ENCODE measurements around the gene KRT8.
"Not testable (repeated sequence)": the region's sequence is repeated elsewhere in the genome, so short reads cannot be mapped to it uniquely, and the experiment has no call there.

The KRT8 gene

DNA sequence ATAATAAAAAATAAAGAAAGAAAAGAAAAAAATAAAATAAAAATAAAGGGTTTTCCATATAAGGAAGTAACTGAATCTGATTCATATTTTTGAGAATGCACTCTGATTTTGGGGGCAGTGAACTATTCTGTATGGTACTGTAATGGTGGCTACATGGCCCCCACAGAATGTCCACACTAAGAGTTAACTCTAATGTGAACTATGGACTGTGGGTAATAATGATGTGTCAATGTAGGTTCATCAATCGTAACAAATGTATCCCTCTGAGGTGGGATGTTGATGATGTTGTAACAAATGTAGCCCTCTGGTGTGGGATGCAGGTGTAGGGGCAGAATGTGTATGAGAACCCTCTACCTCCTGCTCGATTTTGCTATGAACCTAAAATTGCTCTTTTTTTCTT lies 13.8 kb downstream of the KRT8 start:
- no peak for FAIRE-seq

DNA sequence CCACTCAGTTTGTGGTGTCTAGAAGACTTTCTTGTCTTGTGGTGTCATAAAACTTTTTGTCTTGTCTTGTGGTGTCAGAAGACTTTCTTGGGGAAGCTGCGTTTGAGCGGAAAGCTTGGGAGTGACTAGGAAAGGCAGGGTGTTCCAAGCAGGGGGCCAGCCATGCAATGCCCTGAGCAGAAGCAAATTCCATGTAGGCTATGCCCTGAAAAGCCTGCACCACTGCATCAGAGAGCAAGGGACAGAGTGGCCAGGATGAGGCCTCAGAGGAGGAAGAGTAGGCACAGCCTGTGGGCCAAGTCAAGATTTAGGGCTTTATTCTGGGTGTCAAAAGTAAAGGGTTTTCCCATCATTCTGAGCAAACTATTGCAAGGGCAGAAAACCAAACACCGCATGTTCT lies 14.5 kb downstream of the KRT8 start:
- no peak for FAIRE-seq
- no peak for DNase-seq (ENCODE audit: insufficient read length, low spot score)
- TF ChIP-seq, protein P1, sequence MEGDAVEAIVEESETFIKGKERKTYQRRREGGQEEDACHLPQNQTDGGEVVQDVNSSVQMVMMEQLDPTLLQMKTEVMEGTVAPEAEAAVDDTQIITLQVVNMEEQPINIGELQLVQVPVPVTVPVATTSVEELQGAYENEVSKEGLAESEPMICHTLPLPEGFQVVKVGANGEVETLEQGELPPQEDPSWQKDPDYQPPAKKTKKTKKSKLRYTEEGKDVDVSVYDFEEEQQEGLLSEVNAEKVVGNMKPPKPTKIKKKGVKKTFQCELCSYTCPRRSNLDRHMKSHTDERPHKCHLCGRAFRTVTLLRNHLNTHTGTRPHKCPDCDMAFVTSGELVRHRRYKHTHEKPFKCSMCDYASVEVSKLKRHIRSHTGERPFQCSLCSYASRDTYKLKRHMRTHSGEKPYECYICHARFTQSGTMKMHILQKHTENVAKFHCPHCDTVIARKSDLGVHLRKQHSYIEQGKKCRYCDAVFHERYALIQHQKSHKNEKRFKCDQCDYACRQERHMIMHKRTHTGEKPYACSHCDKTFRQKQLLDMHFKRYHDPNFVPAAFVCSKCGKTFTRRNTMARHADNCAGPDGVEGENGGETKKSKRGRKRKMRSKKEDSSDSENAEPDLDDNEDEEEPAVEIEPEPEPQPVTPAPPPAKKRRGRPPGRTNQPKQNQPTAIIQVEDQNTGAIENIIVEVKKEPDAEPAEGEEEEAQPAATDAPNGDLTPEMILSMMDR (IDR thresholded peaks at IDR 0.05; ENCODE audit: insufficient read depth, missing control alignments) = no peak

More for the DNA sequence above, 13.8 kb downstream of the KRT8 start:
- DNase-seq (ENCODE audit: insufficient read length, low spot score) = no peak
- TF ChIP-seq, protein P1 (IDR thresholded peaks at IDR 0.05; ENCODE audit: insufficient read depth, missing control alignments) = no peak

DNA sequence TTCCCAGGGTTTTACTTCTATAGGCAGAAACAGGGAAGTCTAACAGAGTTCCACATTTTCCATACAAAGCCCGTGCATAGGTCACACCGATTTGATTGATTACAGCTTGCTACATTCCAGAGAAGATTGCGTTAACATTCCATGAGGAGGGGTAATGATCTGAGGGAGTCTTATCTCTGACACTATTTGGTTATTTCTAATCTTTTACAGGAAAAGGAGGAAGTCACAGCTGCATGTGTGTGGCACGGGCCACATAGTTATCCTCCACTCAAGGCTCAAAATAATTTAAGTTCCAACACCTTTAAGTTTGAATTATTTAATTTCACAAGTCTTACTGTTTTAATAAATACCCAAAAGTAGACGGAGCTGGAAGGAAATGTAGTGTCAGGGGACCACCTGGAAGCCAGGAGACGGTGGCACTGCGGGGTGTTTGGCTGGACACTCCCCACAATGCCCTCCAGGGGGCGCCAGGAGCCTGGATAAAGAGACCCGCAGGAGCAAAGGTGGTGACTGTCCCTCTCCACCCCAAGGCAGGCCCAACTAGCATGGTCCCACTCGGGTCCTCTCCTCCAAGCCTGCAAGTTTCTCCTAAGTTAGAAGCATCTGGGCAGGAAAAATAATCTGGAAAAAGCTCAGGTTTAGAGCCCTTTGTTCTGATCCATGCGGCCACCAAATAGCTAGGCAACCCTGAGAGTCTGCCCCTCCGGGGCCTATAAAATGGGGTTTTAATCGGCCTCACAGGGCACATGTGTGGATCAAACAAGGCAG lies 20.2 kb downstream of the KRT8 start:
- DNase-seq (ENCODE audit: insufficient read length, low spot score) (peak; percentile 63), FAIRE-seq (no peak)
- TF ChIP-seq, protein P1 (IDR thresholded peaks at IDR 0.05; ENCODE audit: insufficient read depth, missing control alignments) = peak; percentile 78

DNA sequence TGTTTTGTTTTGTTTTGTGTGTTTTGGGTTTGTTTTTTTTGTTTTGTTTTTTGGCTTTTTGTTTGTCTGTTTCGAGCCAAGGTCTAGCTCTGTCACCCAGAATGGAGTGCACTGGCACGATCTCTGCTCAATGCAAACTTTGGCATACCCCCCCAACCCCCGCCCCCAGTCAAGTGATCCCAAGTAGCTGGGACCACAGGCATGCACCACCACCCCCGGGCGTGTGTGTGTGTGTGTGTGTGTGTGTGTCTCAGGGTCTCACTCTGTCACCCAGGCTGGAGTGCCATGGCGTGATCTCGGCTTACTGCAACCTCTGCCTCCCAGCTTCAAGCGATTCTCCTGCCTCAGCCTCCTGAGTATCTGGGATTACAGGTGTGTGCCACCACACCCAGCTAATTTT lies 24.4 kb downstream of the KRT8 start:
- DNase-seq (ENCODE audit: insufficient read length, low spot score) = not testable (repeated sequence)

DNA sequence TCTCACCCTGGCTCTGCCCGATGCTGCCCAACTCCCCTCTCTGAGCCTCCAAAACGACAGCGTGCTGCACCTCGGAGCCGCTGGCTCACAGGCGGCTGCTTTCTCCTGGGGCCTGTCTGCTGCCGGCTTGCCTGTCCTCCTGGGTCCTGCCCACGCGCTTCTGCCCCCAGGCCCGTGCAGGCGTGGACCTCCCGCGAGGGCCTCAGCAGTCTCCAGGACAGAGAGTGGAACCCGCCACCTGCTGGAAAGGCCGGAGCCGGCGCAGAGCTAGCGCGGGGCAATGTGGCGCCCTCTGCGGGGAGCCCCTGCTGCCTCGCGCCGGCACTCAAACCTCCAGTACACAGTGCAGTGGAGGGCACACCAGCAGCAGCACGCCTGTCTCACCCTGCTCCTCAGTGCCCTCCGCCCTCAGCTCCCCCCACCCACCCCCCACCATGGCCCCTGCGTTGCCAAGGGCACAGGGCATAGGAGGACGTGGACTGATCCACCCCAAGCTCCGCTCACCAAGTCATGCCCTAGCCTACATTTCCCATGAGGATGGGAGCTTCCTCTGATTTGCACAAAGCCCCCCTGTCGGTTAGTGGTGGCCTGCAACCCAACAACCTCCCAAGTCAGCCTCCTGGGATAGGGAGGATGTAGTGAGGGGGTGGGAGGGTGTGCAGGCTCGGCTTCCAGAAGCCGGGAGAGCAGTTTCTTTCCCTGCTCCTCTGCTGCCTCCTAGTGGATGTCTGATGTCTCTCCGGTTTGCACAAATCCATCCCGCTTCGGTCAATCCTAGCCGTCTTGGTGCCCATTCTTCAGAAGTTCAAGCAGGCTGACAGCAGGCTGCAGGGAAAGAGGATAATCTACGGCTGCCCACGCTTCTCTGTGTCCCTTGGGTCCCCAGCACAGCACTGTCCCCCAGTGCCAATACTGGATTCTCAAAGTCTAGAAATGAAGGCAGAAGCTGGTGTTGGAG lies 25.2 kb downstream of the KRT8 start:
- TF ChIP-seq, protein P1 (IDR thresholded peaks at IDR 0.05; ENCODE audit: insufficient read depth, missing control alignments) = peak; percentile 89
- FAIRE-seq (no peak), DNase-seq (ENCODE audit: insufficient read length, low spot score) (peak; percentile 73)

More for the DNA sequence above, 24.4 kb downstream of the KRT8 start:
- not testable (repeated sequence) for FAIRE-seq

DNA sequence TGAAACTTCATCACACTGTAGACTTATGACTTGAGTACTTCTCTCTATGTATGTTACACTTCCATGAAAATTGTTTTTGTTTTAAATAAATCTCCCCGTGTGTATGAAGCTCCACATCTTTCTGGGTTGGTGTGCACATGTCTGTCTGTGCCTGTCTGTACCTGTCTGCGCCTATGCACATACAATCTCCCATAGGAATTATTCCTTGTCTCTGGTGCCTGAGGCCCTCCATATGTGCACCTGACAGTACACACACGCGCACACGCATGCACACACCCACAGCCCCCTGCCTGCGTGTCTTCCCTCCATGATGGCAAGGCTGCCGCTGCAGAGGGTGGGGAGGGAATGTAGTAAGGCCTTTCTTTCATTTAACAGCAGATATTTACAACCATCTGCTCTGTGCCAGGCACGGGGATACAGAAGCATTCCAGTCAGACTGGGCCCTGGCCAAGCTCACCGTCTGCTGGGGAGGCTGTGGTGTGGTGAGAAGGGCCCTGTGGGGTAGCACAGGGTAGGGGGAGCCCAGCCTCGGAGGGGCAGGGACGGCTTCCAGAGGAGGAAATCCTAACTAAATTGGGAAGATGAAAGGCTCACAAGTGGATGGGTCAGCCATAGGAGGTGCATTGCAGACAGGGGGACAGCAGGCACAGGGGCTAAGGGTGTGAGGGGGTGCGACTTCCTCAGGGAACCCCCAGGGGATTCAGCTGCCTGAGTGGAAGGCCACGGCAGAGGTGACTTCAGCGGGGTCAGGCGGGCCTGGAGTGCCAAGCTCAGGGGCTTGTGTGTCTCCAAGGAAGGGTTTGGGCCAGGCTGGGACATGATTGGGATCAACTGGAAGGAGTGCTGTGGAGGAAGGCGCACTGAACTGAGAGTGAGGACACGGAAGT lies 26.1 kb downstream of the KRT8 start:
- no peak for FAIRE-seq
- no peak for DNase-seq (ENCODE audit: insufficient read length, low spot score)
- TF ChIP-seq, protein P1 (IDR thresholded peaks at IDR 0.05; ENCODE audit: insufficient read depth, missing control alignments) = no peak

DNA sequence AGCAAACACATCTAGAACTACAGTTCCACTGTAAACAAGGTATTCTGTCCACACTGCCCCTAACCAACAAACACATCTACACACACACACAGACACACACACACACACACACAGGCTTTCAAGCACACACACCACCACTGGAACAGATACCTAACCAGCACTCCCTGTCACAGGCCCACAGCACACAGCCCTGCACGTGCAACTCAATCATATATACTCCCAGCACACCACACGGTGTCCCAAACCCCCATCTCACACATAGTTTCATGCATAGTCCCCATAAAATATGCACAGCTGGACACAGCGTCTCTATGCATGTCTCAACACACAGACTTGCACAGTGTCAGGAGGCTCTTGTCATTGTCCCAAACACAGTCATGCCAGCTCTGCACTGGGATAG lies 27.6 kb downstream of the KRT8 start:
- no peak for DNase-seq (ENCODE audit: insufficient read length, low spot score)
- FAIRE-seq = no peak
- TF ChIP-seq, protein P1 (IDR thresholded peaks at IDR 0.05; ENCODE audit: insufficient read depth, missing control alignments) = no peak

All from D721Med (cell line).